BE2C (cell line): ENCODE data around the gene CHD3.

Experiments used
- DNase-seq: peaks from one replicate; pipeline ENCODE4 v3.0.0-alpha.2; 2020
- H3K27me3 ChIP-seq: fragments of 250-450 bp; sonication (Bioruptor Pico); 2 replicates; pipeline ENCODE4 v1.5.1; 2020; ENCODE audit warnings: mild to moderate bottlenecking
- H3K36me3 ChIP-seq: fragments of 250-450 bp; sonication (Bioruptor Pico); 2 replicates; pipeline ENCODE4 v1.5.1; 2020; ENCODE audit warnings: mild to moderate bottlenecking
- H3K4me1 ChIP-seq: fragments of 250-450 bp; sonication (Bioruptor Pico); 2 replicates; pipeline ENCODE4 v1.5.1; 2020
- H3K4me3 ChIP-seq: 2 replicates; pipeline ENCODE4 v1.5.1; 2011; ENCODE audit warnings: low read depth, low read length
- H3K9me3 ChIP-seq: fragments of 250-450 bp; sonication (Bioruptor Pico); 2 replicates; pipeline ENCODE4 v1.5.1; 2020
- TF ChIP-seq, protein P1 (sequence below): IDR thresholded peaks from 2 replicates; pipeline ENCODE4 v1.5.1; 2012; ENCODE audit warnings: mild to moderate bottlenecking, low read depth, low read length

Gene CHD3

DNA sequence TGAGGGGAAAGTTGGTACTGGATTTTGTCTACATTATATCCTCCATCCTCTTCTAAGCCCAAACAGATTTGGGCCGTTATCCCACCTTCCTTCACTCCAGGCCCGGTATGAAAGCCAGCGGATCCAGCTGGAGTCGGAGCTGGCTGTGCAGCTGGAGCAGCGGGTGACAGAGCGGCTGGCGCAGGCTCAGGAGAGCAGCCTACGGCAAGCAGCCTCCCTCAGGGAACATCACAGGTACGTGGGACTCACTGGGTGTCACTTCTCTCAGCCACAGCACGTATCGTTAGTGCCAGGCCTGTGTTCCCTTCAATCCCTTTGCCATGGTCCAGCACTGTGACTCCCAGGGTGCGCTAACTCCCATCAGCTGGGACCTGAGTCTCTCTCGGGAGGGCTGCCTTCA lies 54.7 kb downstream of the CHD3 start:
- Histone ChIP-seq H3K36me3 (peaks cover 3% of the 10 kb centered on the region), H3K27me3 (no peaks in the 10 kb centered on the region), H3K4me3 (no peak overlapping the region), H3K9me3 (no peaks in the 10 kb centered on the region), H3K4me1 (no peaks in the 10 kb centered on the region)
- TF ChIP-seq, protein P1, sequence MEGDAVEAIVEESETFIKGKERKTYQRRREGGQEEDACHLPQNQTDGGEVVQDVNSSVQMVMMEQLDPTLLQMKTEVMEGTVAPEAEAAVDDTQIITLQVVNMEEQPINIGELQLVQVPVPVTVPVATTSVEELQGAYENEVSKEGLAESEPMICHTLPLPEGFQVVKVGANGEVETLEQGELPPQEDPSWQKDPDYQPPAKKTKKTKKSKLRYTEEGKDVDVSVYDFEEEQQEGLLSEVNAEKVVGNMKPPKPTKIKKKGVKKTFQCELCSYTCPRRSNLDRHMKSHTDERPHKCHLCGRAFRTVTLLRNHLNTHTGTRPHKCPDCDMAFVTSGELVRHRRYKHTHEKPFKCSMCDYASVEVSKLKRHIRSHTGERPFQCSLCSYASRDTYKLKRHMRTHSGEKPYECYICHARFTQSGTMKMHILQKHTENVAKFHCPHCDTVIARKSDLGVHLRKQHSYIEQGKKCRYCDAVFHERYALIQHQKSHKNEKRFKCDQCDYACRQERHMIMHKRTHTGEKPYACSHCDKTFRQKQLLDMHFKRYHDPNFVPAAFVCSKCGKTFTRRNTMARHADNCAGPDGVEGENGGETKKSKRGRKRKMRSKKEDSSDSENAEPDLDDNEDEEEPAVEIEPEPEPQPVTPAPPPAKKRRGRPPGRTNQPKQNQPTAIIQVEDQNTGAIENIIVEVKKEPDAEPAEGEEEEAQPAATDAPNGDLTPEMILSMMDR, result no peak
- no peak for DNase-seq

DNA sequence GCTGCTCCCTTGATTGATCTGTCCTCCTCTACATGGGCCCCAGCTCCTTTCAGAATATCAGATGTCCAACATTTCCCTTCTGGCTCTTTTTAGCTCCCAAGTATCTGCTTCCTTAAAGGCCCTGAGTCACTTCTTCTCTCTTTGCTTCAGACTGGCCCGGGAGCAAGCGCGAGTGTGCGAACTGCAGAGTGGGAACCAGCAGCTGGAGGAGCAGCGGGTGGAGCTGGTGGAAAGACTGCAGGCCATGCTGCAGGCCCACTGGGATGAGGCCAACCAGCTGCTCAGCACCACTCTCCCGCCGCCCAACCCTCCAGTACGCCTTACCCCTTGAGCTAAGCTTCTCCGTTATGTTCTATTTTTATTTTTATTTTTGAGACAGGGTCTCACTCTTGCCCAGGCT lies 55.7 kb downstream of the CHD3 start:
- no peaks in the 10 kb centered on the region for H3K4me1 ChIP-seq
- TF ChIP-seq, protein P1, result no peak
- no peaks in the 10 kb centered on the region for H3K27me3 ChIP-seq
- peaks cover 3% of the 10 kb centered on the region for H3K36me3 ChIP-seq
- H3K4me3 ChIP-seq, result no peak overlapping the region
- H3K9me3 ChIP-seq, result no peaks in the 10 kb centered on the region
- DNase-seq, result no peak

DNA sequence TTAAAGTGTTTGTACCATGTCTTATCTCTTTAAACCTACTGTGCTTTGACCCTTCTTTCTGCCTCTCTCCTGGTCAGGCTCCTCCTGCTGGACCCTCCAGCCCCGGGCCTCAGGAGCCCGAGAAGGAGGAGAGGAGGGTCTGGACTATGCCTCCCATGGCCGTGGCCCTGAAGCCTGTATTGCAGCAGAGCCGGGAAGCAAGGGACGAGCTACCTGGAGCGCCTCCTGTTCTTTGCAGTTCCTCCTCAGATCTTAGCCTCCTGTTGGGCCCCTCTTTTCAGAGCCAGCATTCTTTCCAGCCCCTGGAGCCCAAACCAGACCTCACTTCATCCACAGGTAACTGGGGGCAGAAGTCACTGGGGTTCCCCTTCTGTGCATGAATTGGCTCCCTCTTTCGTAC lies 57.1 kb downstream of the CHD3 start:
- no peaks in the 10 kb centered on the region for H3K27me3 ChIP-seq
- no peak overlapping the region for H3K4me3 ChIP-seq
- H3K4me1 ChIP-seq, result no peaks in the 10 kb centered on the region
- TF ChIP-seq, protein P1, result no peak
- peaks cover 3% of the 10 kb centered on the region for H3K36me3 ChIP-seq
- no peak for DNase-seq
- no peaks in the 10 kb centered on the region for H3K9me3 ChIP-seq

DNA sequence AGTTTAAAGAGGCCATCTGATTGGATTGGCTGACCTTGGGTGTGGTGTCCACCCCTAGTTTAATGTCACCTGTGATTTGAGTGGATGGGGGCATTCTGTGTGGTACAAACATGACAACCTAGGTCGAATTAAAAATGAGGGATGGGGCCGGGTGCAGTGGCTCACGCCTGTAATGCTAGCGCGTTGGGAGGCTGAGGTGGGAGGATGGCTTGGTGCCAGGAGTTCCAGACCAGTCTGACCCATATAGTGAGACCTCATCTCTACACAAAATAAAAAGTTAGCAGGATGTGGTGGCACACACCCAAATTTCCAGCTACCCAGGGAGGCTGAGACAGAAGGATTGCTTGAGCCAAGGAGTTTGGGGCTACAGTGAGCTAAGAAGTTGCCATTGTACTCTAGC lies 57.9 kb downstream of the CHD3 start:
- H3K27me3 ChIP-seq, result no peaks in the 10 kb centered on the region
- no peaks in the 10 kb centered on the region for H3K4me1 ChIP-seq
- no peaks in the 10 kb centered on the region for H3K9me3 ChIP-seq
- H3K36me3 ChIP-seq, result peaks cover 3% of the 10 kb centered on the region
- H3K4me3 ChIP-seq, result no peak overlapping the region
- TF ChIP-seq, protein P1, result no peak
- no peak for DNase-seq

DNA sequence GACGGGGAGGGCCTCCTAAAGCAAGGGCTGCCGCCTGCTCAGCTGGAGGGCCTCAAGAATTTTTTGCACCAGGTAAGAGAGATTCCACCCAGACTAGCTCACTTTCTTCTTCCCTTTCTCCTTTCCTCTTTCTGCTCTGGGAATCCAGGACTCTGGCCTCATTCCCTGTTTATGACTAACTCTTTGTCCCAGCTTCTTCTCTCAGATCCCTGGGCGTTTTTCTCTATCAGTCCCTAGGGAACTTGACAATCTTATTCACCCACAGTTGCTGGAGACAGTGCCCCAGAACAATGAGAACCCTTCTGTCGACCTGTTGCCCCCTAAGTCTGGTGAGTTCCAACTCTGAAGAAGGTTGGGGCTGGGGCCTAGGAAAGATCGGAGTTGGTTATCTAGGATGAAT lies 59.1 kb downstream of the CHD3 start:
- DNase-seq, result no peak
- Histone ChIP-seq H3K27me3 (no peaks in the 10 kb centered on the region), H3K36me3 (peaks cover 3% of the 10 kb centered on the region), H3K4me3 (no peak overlapping the region), H3K9me3 (no peaks in the 10 kb centered on the region), H3K4me1 (no peaks in the 10 kb centered on the region)
- TF ChIP-seq, protein P1, result no peak

DNA sequence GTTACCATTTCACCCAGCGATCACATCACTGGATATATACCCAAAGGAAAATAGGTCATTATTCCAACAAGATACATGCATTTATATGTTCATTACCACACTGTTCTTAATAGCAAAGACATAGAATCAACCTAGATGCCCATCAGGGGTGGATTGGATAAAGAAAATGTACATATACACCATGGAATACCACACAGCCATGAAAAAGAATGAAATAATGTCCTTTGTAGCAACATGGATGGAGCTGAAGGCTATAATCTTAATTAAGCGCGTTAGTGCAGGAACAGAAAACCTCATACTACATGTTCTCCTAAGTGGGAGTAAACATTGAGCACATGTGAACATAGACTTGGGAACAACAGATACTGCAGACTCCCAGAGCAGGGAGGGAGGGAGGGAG lies 62.0 kb downstream of the CHD3 start:
- H3K27me3 ChIP-seq, result no peaks in the 10 kb centered on the region

More for the DNA sequence above, 62.0 kb downstream of the CHD3 start:
- DNase-seq, result no peak
- TF ChIP-seq, protein P1, result no peak
- Histone ChIP-seq H3K4me3 (no peak overlapping the region), H3K9me3 (no peaks in the 10 kb centered on the region), H3K4me1 (no peaks in the 10 kb centered on the region), H3K36me3 (no peaks in the 10 kb centered on the region; the same call in 1 of the 2 replicates)
